Esophagus muscularis mucosa (tissue), 4 donors: ENCODE measurements around the gene EYA2. TPM values are rescaled to one million over a fixed set of nuclear protein-coding genes. Genes with fewer than 3 reads are reported as not detected.

ENCODE experiments used
- DNase-seq: peaks from one replicate; pipeline ENCODE4 v3.0.0-alpha.2; 2017; ENCODE audit errors: extremely low spot score
- H3K27ac ChIP-seq, 4 donors: fragments of 200-600 bp; sonication (generic); replicated peaks in 1 of 4; 1 replicate in 3 of 4; 2 replicates in 1 of 4; pipeline ENCODE4 v1.5.1; 2016 to 2019; ENCODE audit warnings: mild to moderate bottlenecking in 1 of 4
- H3K27me3 ChIP-seq, 4 donors: fragments of 200-600 bp; sonication (generic); one replicate each; pipeline versions ENCODE4 v1.5.1 to v1.6.0; 2016 to 2019
- H3K36me3 ChIP-seq, 4 donors: fragments of 200-600 bp; sonication (generic); one replicate each; pipeline ENCODE4 v1.5.1; 2016 to 2019
- H3K4me1 ChIP-seq, 4 donors: fragments of 200-600 bp; sonication (generic); one replicate each; pipeline ENCODE4 v1.5.1; 2016 to 2019
- H3K4me3 ChIP-seq, 4 donors: fragments of 200-600 bp; sonication (generic); 1 replicate in 2 of 4; 2 replicates in 2 of 4; pipeline ENCODE4 v1.5.1; 2016 to 2019; ENCODE audit warnings: mild to moderate bottlenecking in 4 of 4, moderate library complexity in 1 of 4
- H3K9me3 ChIP-seq, 4 donors: fragments of 200-600 bp; sonication (generic); 1 replicate in 3 of 4; 2 replicates in 1 of 4; pipeline ENCODE4 v1.5.1; 2016 to 2019
- EP300 ChIP-seq: sonication (generic); formaldehyde crosslinking; IDR thresholded peaks from one replicate; pipeline ENCODE4 v1.6.1; 2017; ENCODE audit warnings: antibody characterized with exemption
- POLR2A ChIP-seq: fragments of 450-650 bp; IDR thresholded peaks from one replicate; pipeline ENCODE4 v1.6.1; 2017; ENCODE audit warnings: antibody characterized with exemption, moderate library complexity, mild to moderate bottlenecking, low read depth
- POLR2AphosphoS5 ChIP-seq, 2 donors: sonication (generic); formaldehyde crosslinking; IDR thresholded peaks; one replicate each; pipeline ENCODE4 v1.6.1; 2017; ENCODE audit warnings: antibody characterized with exemption in 2 of 2
- WGBS: methylation state at CpG from one replicate; pipeline ENCODE4 v1.1.5; 2018; 5-methylcytosine and 5-hydroxymethylcytosine counted together
- intact Hi-C: fragments of 100-400 bp; cut with DNase I; formaldehyde crosslinking; loops from one replicate; pipeline ENCODE4 v1.15.1; 2023
- total RNA-seq, 4 donors: library from RNA; depleted of rRNA; stranded (reverse); fragments of >200 nt; gene quantifications; one replicate each; pipeline versions ENCODE4 v1.1.0 to v1.2.1, GENCODE V29; 2016
- TF ChIP-seq, protein P1 (sequence below), 3 experiments: fragments of 200-600 bp in 2 of 3; fragments of 450-650 bp in 1 of 3; sonication (generic) in 2 of 3; IDR thresholded peaks; one replicate each; pipeline ENCODE4 v1.5.1; 2017 to 2019; ENCODE audit warnings: antibody characterized with exemption in 3 of 3, mild to moderate bottlenecking in 2 of 3, moderate library complexity in 1 of 3

The EYA2 gene
- total RNA-seq, 4 donors from 2014 or later: 1.2 to 5.9 (median 4.2) TPM

GRCh38 chr20:46998477-46999240 lies 104.0 kb downstream of the EYA2 start:
- intact Hi-C loops: no loop called here
- TF ChIP-seq POLR2AphosphoS5 (IDR thresholded peaks at IDR 0.05) (no peak), POLR2A (no peak), EP300 (no peak)
- TF ChIP-seq, protein P1, sequence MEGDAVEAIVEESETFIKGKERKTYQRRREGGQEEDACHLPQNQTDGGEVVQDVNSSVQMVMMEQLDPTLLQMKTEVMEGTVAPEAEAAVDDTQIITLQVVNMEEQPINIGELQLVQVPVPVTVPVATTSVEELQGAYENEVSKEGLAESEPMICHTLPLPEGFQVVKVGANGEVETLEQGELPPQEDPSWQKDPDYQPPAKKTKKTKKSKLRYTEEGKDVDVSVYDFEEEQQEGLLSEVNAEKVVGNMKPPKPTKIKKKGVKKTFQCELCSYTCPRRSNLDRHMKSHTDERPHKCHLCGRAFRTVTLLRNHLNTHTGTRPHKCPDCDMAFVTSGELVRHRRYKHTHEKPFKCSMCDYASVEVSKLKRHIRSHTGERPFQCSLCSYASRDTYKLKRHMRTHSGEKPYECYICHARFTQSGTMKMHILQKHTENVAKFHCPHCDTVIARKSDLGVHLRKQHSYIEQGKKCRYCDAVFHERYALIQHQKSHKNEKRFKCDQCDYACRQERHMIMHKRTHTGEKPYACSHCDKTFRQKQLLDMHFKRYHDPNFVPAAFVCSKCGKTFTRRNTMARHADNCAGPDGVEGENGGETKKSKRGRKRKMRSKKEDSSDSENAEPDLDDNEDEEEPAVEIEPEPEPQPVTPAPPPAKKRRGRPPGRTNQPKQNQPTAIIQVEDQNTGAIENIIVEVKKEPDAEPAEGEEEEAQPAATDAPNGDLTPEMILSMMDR (IDR thresholded peaks at IDR 0.05): no peak
- Histone ChIP-seq H3K27ac (no peak overlapping the region), H3K27me3 (peaks cover 0 to 22% (median 0%) of the 10 kb centered on the region in 4 donors), H3K36me3 (no peaks in the 10 kb centered on the region), H3K9me3 (no peaks in the 10 kb centered on the region), H3K4me3 (no peak overlapping the region), H3K4me1 (no peaks in the 10 kb centered on the region)
- no peak for DNase-seq
- WGBS: 58% methylated on average over 6 of the region's 6 CpGs

GRCh38 chr20:46999801-47000465 lies 105.3 kb downstream of the EYA2 start:
- H3K27me3 ChIP-seq: peaks cover 0 to 22% (median 0%) of the 10 kb centered on the region in 4 donors
- WGBS: 93% methylated on average over 9 of the region's 11 CpGs
- H3K4me1 ChIP-seq: no peaks in the 10 kb centered on the region
- no peak overlapping the region for H3K27ac ChIP-seq
- no peak for DNase-seq
- intact Hi-C loops: no loop called here
- peaks cover 0 to 6% (median 0%) of the 10 kb centered on the region in 4 donors for H3K36me3 ChIP-seq
- peaks cover 0 to 9% (median 1%) of the 10 kb centered on the region in 4 donors for H3K9me3 ChIP-seq
- H3K4me3 ChIP-seq: no peak overlapping the region
- TF ChIP-seq EP300: no peak
- TF ChIP-seq, protein P1 (IDR thresholded peaks at IDR 0.05): no peak
- no peak for TF ChIP-seq POLR2AphosphoS5 (IDR thresholded peaks at IDR 0.05)
- no peak for TF ChIP-seq POLR2A

DNA sequence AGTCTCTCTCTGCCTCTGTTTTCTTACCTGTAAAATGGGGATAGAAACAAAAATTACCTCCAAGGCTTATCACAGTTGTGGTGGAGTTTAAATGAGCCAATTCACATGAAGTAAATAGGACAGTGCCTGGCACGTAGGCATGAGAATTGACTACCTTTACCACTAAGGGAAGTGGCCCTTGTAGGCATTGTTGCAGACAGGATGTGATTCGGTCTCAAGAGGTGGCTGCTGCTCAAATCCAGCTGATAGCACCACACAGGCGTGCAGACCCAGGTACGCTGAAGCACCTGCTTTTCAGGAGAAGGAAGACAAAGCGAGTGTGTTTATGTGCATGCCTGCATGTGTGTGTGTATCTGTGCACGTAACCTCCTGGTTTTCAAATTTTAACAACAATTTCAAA lies 108.6 kb downstream of the EYA2 start:
- Histone ChIP-seq H3K9me3 (peaks cover 0 to 9% (median 1%) of the 10 kb centered on the region in 4 donors), H3K4me3 (no peak overlapping the region), H3K4me1 (no peaks in the 10 kb centered on the region), H3K27ac (no peak overlapping the region), H3K27me3 (peaks cover 0 to 7% (median 0%) of the 10 kb centered on the region in 4 donors), H3K36me3 (peaks cover 0 to 19% (median 0%) of the 10 kb centered on the region in 4 donors)
- TF ChIP-seq POLR2A (no peak), EP300 (no peak), POLR2AphosphoS5 (IDR thresholded peaks at IDR 0.05) (no peak)
- TF ChIP-seq, protein P1 (IDR thresholded peaks at IDR 0.05): no peak
- DNase-seq: no peak
- WGBS: 95% methylated on average over 6 of the region's 6 CpGs
- intact Hi-C loops: no loop called here

GRCh38 chr20:47004179-47004578 lies 109.5 kb downstream of the EYA2 start:
- DNase-seq: no peak
- Histone ChIP-seq H3K4me3 (no peak overlapping the region), H3K4me1 (no peaks in the 10 kb centered on the region), H3K27ac (no peak overlapping the region), H3K9me3 (peaks cover 0 to 9% (median 1%) of the 10 kb centered on the region in 4 donors), H3K36me3 (peaks cover 0 to 19% (median 0%) of the 10 kb centered on the region in 4 donors), H3K27me3 (peaks cover 0 to 7% (median 0%) of the 10 kb centered on the region in 4 donors)
- 95% methylated on average over 4 of the region's 4 CpGs for WGBS
- TF ChIP-seq POLR2AphosphoS5 (IDR thresholded peaks at IDR 0.05) (no peak), EP300 (no peak), POLR2A (no peak)
- TF ChIP-seq, protein P1 (IDR thresholded peaks at IDR 0.05): no peak
- intact Hi-C loops: no loop called here
